Measurements from ENCODE around the gene THOC7.

Gene THOC7

DNA sequence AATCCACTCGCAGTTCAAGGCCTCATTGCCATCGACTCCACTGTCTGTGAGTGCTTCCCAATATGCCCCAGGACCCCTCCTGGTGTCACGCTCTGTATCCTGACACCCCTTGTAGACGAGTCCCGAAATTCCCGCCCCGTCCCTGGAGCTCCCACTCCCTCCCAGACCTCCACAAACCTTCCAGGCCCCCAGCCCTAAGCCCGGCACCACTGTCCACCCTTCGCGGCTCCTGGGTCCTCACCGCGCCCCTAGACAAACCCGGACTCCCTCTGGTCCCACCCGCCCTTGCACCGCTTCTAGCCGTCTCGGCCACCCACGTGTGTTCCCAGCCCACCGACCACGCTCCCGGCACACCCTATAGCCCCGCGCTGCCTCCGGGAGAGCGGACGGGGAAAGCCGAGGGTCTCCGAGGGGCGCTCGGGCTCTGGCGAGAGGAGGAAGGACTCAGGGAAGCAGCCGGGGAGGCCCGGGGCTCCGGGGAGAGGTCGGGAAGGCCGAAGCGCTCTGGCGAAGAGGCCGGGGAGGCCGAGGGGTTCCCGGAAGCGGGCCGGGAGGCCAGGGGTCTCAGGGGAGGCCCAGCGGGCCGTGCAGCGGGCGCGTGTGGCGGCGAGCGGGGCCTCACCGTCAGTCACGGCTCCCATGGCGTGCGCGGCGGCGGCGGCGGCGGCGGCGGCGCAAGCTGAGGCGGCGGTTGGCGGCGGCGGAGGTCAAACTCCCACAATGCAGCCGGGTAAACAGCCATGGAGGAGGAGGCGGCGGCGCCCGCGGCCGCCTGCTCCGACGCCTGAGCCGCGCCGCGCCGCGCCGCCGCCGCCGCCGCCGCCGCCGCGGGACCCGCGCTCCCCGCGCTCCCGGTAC lies at the start of gene THOC7, which contains the start of gene ATXN7:
THOC7 (minus strand) TSS at position 656 of the 858 bp plus-strand sequence; CDS start at position 641, 15 bp downstream.
ATXN7 (plus strand) TSS at position 718 of the 858 bp plus-strand sequence. CDS start 48,732 bp downstream, outside the sequence.
- DNase-seq: peak; percentile 69

DNA sequence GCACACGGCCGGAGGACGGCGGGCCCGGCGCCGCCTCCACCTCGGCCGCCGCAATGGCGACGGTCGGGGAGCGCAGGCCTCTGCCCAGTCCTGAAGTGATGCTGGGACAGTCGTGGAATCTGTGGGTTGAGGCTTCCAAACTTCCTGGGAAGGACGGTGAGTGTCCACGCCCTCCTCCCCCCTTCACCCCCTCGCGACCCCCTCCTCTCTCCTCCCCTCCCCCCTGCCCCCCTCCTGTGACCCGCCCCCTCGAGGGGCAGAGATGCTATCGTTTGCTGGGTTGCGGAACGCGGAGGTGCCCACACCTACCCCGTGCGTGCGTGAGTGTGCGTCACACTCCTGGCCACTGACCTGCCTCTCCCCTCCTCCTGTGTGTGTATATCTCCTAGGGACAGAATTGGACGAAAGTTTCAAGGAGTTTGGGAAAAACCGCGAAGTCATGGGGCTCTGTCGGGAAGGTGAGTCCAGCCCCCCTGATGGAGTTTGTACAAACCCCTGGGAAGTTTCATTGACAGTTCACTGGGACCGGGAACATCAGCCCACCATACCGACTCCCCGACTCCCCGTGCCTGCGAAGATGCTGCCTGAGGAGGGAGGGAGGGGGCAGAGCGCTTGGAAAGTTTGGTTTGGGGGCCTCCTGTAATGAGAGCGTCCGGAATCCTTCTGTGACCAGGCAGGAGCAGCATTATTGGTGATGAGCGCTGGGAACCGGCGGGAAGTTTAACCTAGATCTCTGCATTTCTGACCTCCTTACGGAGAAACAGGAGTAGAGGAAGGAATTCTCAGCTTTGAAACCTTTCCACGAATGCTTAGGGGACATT lies 49.4 kb upstream of the THOC7 start:
- no peak for DNase-seq

DNA sequence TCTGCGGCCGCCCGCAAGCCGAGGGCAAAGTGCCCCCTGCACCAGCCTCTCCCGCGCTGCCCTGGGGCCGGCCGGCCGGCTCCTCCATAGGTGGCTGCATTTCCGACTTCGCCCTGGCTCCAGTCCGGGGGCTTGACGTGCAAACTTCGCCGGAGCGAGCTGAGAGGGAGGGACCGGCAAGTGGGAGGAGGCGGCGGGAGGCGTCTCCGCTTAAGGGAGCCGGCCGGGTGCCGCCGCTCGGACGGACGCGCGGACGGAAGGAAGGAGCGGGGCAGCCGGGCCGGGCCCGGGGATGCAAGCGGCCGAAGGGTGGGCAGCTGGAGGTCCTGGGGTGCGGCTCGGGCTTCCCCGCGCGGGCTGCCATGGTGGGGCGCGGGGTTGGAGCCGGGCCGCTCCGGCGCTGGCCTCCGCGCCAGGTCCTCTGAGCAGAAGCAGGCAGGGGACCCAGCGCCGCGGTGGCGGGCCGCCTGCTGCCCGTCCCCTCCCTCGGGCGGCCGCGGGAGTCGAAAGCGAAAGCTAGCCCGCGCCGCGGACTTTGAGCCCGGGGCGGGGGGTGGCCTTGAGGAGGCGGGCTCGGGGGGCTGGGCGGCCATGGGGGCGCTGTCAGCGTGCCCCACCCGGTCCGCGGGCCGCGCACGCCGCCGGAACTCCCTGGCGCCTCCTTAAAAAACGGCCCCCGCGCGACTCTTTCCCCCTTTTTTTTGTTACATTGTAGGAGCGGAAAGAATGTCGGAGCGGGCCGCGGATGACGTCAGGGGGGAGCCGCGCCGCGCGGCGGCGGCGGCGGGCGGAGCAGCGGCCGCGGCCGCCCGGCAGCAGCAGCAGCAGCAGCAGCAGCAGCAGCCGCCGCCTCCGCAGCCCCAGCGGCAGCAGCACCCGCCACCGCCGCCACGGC lies 48.5 kb upstream of the THOC7 start, which contains the start of gene SCAANT1:
SCAANT1 (minus strand) TSS at position 511 of the 895 bp plus-strand sequence.
- DNase-seq: peak; percentile 87

DNA sequence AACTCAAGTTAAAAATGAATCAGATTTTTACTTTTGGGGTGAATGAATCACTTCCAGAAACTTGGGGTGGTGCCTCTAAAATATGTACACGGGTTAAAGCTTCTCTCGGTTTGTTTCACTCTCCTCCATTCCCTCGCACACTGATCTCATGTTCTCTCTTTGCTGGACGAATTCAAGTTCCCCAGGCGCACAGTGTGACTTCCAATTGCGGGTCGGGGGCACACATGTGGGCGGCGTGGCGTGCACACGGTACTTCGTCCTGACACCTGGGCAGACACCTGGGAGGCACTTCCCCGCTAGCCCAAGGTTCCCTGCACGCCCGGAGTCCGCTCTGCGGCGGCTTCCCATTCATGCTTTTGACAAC lies 47.9 kb upstream of the THOC7 start:
- no peak for DNase-seq

DNA sequence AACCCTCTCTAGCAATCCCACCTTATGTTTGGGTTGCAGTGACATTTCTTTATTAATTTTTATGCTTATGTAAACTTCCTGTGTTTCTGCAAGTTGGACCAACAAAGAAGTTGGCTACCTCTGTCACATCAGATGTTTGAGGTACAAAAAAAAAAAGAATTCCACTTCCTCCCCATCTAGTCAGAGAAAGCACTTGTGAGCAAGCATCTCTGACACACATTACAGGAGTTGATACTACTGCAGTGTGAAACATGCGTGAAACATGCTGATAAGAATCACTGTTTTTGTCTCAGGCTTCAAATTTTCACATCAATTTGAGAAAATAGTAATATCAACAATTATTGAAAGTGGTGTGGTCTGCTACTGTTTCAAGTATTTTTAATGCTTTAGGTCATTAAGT lies 47.3 kb upstream of the THOC7 start:
- DNase-seq: no peak

DNA sequence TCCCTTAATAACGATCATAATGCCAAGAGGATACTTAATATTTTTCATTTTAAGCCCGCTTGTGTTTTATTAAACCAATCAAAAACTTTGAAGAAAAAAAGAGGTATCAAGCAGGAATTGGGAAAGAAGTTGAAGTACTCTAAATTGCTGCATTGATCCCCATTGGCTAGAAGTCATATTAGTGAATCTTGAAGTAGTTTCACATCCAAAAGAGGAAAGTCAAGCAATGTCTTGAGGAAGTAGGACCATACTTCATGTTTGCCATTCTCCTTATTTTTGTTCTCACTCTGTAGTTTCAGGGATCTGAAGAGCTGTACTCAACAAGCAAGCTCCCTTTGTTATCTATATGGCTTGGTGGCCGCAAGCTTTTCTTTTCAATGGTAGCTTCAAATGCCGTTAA lies 46.4 kb upstream of the THOC7 start:
- no peak for DNase-seq

DNA sequence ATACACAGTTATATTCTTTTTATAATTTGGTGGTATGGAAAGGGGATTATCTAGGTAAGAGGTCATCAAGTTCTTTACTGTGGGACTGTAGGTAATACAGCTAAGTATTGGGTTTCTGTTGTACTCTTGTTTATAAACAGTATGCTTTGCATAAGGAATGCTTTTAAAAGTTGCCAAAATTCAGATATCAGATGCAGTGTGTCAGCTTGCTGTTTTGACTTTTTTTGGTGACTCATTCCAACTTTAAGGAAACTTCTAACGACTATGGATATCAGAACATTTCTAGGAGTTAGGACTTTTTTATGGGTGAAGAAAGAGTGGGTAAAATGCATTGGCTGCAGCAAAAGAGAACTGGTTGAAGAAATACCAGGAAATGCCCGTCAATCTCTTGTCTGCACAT lies 45.8 kb upstream of the THOC7 start:
- no peak for DNase-seq

DNA sequence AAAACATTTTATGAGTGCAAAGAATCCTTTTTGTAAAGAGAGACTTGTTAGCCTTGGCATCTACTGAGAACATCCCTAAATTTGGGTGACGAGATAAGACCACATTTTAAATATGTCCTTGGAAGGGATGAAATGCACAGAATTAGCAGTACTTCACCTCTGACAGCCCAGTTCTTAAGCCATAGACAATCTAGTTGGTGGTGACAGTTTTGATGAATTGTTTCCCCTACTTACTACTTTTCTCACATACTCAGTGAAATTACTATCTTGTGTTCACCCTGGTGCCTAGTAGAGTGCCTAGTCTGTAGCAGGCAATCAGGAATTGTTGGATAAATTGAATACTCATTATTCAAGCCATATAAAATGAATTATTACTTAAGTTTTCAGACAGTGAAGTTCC lies 45.2 kb upstream of the THOC7 start:
- no peak for DNase-seq

DNA sequence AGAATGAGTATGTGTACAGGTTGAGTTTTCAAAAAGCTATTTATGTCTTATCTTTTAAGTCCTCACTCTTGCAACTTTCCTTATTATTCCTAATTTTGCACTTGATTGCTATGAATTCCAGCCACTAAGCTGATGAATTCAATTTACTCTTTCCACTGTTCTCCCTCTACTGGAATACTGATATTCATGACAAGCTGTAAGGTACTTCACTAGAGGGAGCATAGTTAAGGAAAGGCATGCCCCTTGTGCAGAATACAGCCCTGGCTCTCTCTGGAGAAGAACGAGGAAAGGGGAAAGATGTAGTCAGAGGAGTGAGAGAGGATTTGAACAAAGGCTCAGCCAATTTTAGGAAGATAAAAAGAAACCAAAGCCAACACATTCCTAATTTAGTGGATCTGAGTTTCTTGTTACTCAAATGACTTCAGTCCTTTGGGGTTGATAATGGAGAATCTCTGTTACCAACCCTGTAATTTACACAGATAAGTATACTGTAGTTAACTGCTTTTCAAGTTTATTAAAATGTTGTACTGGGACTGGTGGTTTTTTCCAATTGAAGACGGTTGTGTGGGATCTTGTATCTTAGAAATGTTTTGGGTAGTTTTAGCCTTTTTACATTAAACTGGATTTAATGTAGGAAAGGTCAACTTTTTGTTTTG lies 44.6 kb upstream of the THOC7 start:
- DNase-seq: peak; percentile 24

DNA sequence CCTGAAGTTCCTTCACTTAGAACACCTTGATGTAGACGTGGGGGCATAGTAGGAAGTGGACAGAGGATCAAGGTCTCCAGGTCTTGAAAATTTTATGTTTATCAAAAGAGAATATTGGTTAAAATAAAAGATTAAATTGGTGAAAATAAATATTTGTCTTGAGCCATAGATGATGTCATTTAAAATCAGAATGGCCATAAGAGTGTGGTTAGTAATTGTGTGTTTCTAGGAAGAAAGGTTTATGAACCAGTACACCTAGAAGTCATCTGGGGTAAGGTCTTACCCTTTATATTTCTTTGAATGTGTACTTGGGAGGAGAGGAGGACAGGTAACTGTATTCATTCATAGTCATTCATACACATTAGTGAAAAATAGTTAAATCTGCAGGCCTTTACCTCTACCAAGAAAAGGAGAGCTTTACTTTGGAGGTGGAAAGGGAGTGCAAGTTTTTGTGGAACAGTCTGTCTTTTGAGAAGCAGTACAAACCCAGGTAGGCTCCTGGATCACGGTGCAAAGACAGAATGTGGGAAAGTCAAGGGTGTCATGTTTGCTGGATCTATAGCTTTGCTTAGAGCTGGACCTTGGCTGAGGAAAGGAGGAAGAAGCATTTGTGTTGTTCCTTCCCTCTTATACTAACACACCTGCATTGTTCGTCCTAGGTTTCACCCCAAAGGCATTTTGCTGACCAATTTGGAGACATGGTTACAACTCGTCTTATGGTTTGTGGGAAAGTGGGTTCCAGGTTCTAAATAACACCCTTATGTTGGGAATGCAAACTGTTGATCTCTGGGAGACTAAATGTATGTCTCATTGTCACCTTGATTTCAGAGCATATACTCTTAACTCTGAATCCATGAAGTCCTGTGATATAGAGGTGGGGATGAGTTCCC lies 42.4 kb upstream of the THOC7 start:
- no peak for DNase-seq

DNA sequence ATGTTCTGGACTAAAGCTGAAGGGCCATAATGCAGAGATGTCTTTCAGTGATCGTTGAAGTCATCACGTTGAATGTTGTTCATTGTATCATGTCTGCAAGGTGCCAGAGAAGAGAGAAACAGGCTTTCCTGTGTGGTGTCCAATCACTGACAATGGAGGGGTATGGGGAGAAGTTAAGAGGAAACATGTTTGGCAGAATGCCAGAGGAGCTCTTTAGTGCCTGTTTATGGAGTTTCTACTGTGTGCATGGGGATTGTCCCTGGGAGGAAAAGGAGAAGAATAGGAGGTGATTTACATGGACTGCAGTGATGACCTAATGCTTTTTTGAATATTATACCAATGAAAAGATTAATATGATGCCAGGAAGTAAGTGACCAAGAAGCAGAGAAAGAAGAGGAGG lies 36.9 kb upstream of the THOC7 start:
- DNase-seq: peak; percentile 84

DNA sequence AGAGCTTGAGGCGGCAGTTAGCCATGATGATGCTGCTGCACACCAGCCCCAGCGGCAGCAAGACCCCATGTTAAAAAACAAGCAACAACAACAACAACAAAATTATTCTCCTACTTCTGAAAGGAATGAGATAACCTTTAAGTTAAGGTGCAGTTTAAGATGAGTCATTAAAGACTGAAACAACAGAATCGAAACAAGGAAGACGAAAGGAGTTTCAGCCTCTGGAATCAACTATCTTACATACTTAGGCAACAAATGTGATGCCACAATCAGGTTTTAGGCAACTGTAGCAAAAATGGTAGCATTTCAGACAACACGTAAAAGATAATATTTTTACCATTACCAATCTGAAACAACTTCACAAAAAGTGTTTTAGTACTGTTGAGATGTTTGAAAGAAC lies 36.4 kb upstream of the THOC7 start:
- no peak for DNase-seq

DNA sequence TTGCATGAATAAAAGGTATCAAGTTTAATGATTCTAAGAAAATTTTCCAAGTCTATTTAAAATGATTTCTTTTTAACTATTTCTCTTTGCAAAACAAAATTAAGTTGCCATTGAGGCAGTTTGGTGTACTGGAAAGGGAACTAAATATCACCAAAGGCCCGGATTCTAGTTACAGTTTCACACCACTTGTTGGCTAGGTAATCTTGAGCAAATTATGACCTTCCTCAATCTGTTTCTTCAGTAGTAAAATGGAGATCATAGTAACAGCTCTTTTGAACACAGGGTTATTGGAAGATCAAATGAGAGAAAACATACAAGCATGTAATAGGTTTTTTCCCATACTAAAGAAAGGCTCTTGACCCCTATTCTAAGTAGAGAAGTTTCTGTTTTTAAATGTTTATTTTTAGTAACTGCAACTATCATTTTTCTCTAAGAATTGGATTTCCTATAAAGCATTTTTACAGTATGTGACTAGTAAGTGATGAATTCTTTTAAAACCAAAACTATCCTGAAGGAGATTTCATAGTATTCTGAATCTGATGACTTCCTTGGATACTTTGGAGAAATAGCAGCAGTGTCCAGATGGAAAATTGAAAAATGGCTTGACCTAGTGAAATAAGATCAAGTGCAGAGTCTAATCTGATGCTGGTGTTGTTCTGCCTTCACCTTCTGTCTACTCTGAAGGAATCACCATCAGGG lies 32.9 kb upstream of the THOC7 start:
- DNase-seq: no peak

DNA sequence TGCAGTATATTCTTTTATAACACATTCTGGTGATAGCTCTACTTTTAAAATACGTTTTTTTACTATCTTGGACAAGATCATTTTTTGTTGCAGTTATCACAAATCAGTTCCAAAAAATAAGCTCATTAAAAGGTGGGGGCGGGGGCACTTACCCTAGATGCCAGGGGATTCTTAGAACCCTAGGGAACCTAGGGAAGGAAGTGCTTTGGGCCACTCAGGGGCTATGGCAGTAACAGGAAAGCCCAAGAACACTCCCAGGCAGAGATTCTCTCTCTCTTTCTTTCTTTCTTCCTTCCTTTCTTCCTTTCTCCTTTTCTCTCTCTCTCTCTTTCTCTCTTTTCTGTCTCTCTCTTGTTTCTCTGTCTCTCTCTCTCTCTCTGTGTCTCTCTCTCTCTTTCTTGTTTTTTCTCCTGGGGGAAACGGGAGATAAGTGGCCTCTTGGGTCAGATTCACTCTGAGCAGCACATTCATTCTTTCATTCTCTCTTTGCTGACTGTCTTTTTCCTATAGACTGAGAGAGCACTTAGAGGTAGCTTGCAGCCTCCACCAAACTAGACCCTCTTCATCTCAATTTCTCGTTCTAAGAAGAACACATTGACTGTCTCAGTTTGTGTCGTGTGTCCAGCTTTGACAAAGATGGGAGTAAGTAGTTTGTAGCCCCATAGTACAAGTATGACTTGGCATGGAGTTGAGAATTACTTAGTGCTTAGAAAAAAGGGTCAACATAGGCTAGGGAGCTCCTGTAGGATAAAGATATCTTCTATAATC lies 32.0 kb upstream of the THOC7 start:
- no peak for DNase-seq

DNA sequence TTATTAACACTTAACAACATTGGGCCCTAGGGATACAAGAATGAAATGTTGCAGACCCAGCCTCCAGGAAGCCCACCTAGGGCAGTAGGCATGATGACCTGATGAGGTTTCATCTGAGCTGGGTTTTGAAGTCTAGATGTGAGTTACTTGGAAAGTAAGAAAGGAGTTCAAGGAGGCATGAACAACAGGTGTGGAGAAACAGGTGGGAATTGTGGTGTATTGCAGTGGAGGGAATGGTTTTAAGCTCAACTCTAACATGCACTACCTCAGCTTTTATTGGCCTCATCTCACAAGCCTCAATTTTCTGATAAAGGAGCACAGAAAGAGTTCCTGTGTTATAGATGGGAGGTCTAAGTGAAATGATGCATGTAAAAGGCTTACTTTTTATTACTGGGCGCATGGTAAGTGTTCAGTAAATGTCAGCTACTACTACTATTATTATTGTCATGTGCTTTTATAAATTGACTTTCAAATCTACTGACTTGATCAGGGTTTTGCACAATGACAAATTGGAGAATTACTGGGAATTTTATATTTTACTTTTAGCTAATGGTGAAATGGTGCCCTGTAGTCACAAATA lies 29.3 kb upstream of the THOC7 start:
- DNase-seq: no peak

DNA sequence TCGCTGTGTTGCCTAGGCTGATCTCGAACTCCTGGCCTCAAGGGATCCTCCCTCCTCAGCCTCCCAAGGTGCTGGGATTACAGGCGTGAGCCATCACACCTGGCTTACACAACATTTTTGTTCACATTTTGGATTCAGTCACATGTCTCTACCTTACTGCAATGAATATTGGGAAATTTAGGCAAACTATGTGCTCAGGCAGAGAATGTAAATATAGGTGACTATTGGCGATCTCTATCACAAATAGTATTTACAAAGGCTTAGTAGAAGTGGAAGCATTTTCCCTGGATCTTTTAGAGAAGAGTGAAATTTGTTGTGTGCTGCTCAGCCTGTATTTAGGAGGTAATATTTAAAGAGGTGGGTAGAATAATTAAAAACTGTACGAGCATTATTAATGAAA lies 27.9 kb upstream of the THOC7 start:
- DNase-seq: no peak

DNA sequence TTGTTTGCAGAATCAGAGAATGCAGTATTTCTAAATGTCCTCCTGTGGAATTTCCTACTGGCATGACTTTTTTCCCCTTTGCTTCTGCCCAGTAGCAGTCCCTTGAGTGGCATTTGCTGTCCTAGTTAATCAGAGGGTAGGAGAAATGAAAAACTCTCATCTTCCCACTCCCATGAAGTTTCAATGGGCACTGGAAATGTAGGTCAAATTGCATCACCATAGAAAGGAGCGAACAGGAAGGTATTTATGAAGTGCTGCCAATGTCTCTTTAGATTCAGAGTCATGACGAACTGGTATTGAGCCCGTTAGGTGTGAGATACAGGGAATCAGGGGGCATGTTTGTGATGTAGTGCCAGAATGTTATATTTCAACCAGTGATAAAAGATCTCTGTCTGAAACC lies 23.3 kb upstream of the THOC7 start:
- DNase-seq: peak; percentile 4

DNA sequence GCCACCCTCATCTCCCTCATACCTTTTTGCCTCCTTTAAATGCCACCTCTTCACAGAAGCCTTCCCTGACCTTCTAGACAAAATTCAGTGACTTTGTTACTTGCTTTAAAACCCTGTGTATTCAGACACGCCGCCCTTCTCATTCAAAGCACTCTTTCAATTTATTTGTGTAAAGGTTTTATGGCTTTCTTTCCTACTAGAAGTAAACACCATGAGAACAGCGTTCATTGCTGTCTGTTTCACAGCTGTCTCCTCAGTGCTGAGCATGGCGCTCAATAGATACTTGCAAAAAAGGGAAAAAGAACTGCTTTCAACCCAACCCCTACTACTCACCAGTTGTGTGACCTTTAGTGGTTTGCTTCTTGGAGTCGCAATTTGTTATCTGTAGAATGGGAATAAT lies 17.0 kb upstream of the THOC7 start:
- DNase-seq: no peak

DNA sequence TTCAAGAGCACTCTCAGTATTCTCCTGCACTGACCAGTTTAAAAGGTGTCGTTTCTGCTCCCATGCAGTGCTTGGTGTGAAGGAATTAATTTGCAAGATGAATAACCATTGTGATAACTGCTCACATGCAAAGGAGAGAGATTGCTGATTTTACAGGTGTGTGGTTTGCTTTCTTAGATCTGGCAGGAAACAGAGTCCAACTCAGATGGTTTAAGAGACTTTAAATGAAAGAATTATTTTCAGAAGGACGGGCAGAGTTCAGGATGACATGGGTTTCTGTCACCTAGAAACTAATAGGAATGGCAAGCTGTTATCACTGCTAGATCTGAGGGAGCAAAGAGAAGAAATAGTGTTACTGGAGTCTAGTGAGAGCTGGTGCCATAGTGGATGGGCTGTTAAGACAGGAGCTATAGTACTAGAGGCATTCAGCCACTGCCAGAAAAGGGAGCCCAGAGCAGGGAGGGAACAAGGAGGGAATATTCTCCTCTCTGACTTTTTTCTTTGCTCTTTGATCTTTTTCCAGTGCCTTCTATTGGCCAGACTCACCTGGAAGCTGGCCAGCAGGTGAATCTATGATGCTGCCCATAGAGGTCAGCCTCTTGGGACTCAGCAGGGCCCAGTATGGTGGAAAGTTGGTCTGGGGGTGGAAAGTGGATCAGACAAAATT lies 14.9 kb upstream of the THOC7 start:
- DNase-seq: peak; percentile 26
